Stimulated activated CD4-positive, alpha-beta T cell treated with anti-CD3 and anti-CD28 coated beads, Interleukin-12 subunit alpha, Interleukin-12 subunit beta, amount 100 ng/mL, for 48 hours (primary cell): Measurements from ENCODE around the gene ASPA.

Experiments
- DNase-seq, 3 donors: peaks; one replicate each; pipeline ENCODE4 v3.0.0-alpha.2; 2020; ENCODE audit warnings: low read depth in 2 of 3, low spot score in 1 of 3

Gene ASPA

GRCh38 chr17:3532859-3533142 lies 57.0 kb downstream of the ASPA start:
- no peak for DNase-seq

GRCh38 chr17:3533752-3534151 lies 58.0 kb downstream of the ASPA start:
- DNase-seq = no peak

GRCh38 chr17:3534881-3535252 lies 59.1 kb downstream of the ASPA start:
- no peak for DNase-seq

GRCh38 chr17:3535253-3535995 lies 59.6 kb downstream of the ASPA start:
- peak; percentile 28 to 52 (median 48) for DNase-seq

- no peak for DNase-seq
These were observed 60.9 kb downstream of the ASPA start for GRCh38 chr17:3536716-3537115.

GRCh38 chr17:3539881-3540540 lies 64.2 kb downstream of the ASPA start:
- DNase-seq = no peak

GRCh38 chr17:3542410-3543088 lies 66.8 kb downstream of the ASPA start:
- no peak for DNase-seq

GRCh38 chr17:3543453-3543852 lies 67.7 kb downstream of the ASPA start:
- DNase-seq = no peak

GRCh38 chr17:3544365-3544764 lies 68.6 kb downstream of the ASPA start:
- no peak for DNase-seq

GRCh38 chr17:3545151-3545550 lies 69.4 kb downstream of the ASPA start:
- no peak for DNase-seq

GRCh38 chr17:3546521-3546920 lies 70.7 kb downstream of the ASPA start:
- no peak for DNase-seq

GRCh38 chr17:3546997-3547396 lies 71.2 kb downstream of the ASPA start:
- DNase-seq = no peak

GRCh38 chr17:3547628-3548027 lies 71.8 kb downstream of the ASPA start:
- DNase-seq = no peak

GRCh38 chr17:3549610-3550162 lies 73.9 kb downstream of the ASPA start:
- no peak for DNase-seq

- no peak for DNase-seq
These were observed 75.4 kb downstream of the ASPA start for GRCh38 chr17:3551189-3551588.

GRCh38 chr17:3552916-3553315 lies 77.1 kb downstream of the ASPA start:
- no peak for DNase-seq
